Ishikawa (cell line): ENCODE measurements around the gene C1D.

Experiments used
- CEBPB ChIP-seq: IDR thresholded peaks from 2 replicates; pipeline ENCODE4 v1.6.1; 2012
- CREB1 ChIP-seq: IDR thresholded peaks from 2 replicates; pipeline ENCODE4 v1.6.1; 2012; ENCODE audit warnings: low read depth
- EGR1 ChIP-seq: IDR thresholded peaks from 2 replicates; pipeline ENCODE4 v1.6.1; 2012
- EP300 ChIP-seq: IDR thresholded peaks from 2 replicates; pipeline ENCODE4 v1.6.1; 2012; ENCODE audit warnings: borderline replicate concordance
- FOXM1 ChIP-seq: IDR thresholded peaks from 2 replicates; pipeline ENCODE4 v1.6.1; 2012; ENCODE audit warnings: low read depth, borderline replicate concordance
- NFIC ChIP-seq: IDR thresholded peaks from 2 replicates; pipeline ENCODE4 v1.6.1; 2012
- RAD21 ChIP-seq: IDR thresholded peaks from 2 replicates; pipeline ENCODE4 v1.6.1; 2012; ENCODE audit warnings: low read depth
- TAF1 ChIP-seq: IDR thresholded peaks from 2 replicates; pipeline ENCODE4 v1.6.1; 2012; ENCODE audit warnings: low read depth, mild to moderate bottlenecking
- TCF12 ChIP-seq: IDR thresholded peaks from 2 replicates; pipeline ENCODE4 v1.6.1; 2012; ENCODE audit warnings: low read depth
- TEAD4 ChIP-seq: IDR thresholded peaks from 2 replicates; pipeline ENCODE4 v1.6.1; 2012
- YY1 ChIP-seq: IDR thresholded peaks from 2 replicates; pipeline ENCODE4 v1.6.1; 2012; ENCODE audit warnings: low read depth
- ZBTB7A ChIP-seq: IDR thresholded peaks from 2 replicates; pipeline ENCODE4 v1.6.1; 2012; ENCODE audit warnings: low read depth
- TF ChIP-seq, protein P1 (sequence below): IDR thresholded peaks from 2 replicates; pipeline ENCODE4 v1.6.1; 2012
- TF ChIP-seq, protein P2 (sequence below): IDR thresholded peaks from 2 replicates; pipeline ENCODE4 v1.6.1; 2012
- TF ChIP-seq, protein P3 (sequence below): IDR thresholded peaks from 2 replicates; pipeline ENCODE4 v1.6.1; 2012; ENCODE audit warnings: low read depth, mild to moderate bottlenecking

C1D gene

DNA sequence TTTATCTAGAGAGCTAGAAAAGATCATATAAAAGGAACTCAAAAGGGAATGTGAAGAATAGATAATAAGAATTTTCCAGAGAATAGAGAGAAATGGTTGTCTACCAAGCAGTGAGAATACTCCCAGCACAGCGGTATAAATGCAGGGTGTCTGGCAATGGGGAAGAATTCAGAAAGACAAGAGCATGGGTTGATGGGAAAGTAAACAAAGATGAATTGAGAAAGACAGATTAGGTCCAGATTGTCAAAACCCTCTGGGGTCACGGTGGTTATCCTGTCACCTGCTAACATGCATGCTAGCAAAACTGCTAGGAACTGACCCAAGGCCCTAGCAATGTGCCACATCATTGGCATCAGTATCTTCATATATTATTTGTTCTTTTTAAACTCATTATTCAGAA, 30.8 kb upstream of the C1D start:
- TF ChIP-seq TCF12 (no peak), FOXM1 (no peak), NFIC (no peak)
- TF ChIP-seq, protein P1, sequence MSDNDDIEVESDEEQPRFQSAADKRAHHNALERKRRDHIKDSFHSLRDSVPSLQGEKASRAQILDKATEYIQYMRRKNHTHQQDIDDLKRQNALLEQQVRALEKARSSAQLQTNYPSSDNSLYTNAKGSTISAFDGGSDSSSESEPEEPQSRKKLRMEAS = no peak
- TF ChIP-seq, protein P2, sequence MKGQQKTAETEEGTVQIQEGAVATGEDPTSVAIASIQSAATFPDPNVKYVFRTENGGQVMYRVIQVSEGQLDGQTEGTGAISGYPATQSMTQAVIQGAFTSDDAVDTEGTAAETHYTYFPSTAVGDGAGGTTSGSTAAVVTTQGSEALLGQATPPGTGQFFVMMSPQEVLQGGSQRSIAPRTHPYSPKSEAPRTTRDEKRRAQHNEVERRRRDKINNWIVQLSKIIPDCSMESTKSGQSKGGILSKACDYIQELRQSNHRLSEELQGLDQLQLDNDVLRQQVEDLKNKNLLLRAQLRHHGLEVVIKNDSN = no peak

DNA sequence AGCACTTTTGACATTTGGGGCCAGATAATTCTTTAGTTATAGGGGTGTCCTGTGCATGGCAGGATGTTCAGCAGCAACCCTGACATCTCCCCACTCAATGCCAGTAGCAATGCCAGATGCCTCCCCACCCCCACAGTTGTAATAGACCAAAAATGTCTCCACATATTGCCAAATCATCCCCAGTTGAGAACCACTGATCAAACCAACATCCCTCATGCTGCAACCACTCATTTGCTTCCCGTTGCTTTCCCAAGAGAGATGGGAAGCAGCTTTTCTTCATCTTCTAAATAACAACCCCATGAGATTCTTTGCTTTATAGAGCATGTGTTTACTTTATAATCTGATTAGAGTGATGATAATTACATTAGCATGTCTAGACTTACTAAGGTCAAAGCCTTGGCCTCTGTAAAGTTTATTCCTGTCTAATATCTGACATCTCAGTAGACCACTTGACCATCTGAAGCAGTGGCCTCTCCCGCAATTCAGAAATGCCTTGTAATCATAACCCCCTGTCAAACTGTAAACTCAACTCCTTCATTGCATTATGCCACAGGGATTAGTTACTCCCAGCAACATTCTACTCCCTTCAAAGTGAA, 28.7 kb upstream of the C1D start:
- no peak for TF ChIP-seq RAD21
- no peak for TF ChIP-seq ZBTB7A
- no peak for TF ChIP-seq CREB1
- TF ChIP-seq CEBPB = no peak
- TF ChIP-seq, protein P1 = no peak
- no peak for TF ChIP-seq YY1
- TF ChIP-seq TCF12 = no peak
- TF ChIP-seq NFIC = no peak
- TF ChIP-seq TEAD4 = no peak
- TF ChIP-seq, protein P3, sequence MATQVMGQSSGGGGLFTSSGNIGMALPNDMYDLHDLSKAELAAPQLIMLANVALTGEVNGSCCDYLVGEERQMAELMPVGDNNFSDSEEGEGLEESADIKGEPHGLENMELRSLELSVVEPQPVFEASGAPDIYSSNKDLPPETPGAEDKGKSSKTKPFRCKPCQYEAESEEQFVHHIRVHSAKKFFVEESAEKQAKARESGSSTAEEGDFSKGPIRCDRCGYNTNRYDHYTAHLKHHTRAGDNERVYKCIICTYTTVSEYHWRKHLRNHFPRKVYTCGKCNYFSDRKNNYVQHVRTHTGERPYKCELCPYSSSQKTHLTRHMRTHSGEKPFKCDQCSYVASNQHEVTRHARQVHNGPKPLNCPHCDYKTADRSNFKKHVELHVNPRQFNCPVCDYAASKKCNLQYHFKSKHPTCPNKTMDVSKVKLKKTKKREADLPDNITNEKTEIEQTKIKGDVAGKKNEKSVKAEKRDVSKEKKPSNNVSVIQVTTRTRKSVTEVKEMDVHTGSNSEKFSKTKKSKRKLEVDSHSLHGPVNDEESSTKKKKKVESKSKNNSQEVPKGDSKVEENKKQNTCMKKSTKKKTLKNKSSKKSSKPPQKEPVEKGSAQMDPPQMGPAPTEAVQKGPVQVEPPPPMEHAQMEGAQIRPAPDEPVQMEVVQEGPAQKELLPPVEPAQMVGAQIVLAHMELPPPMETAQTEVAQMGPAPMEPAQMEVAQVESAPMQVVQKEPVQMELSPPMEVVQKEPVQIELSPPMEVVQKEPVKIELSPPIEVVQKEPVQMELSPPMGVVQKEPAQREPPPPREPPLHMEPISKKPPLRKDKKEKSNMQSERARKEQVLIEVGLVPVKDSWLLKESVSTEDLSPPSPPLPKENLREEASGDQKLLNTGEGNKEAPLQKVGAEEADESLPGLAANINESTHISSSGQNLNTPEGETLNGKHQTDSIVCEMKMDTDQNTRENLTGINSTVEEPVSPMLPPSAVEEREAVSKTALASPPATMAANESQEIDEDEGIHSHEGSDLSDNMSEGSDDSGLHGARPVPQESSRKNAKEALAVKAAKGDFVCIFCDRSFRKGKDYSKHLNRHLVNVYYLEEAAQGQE = no peak

DNA sequence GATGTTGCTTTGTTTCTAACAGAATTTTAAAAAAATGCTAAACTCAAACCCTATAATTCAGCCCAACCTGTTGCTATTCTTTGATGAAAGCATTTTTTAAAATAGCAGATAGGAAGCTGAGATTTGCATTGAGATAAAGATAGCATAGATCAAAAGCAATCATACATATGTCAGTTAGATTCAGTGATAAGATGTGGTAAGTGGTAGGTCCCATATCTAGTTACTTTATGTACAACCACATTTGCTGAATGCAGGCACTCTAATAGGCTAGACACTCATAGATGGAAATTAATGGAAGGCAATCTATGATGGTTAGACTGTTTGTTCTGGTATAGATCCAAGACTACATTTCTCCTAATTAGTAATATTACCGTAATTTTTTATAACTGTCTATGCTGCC, 27.2 kb upstream of the C1D start:
- TF ChIP-seq CEBPB = no peak
- TF ChIP-seq TAF1 = no peak
- TF ChIP-seq CREB1 = no peak

DNA sequence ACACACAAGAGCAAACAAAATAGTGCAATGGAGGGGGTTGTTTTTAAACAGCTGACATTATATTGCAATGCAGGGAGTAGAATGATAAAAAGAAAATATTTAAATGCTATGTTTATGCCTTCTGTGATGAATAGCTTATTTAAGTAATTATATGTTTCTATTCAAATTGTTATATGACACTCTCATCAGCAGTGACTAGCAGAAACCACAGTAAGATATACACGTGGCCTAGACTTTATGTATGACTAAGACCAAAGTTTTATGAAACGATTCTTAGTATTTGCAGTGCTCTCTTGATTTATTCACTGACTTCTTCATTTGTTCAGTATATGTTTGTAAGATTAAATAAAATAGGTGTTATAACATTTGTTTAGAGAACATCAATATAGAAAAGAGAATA, 26.1 kb upstream of the C1D start:
- TF ChIP-seq YY1 (no peak), FOXM1 (no peak), EP300 (no peak), ZBTB7A (no peak), TCF12 (no peak), CEBPB (no peak), TAF1 (no peak), EGR1 (no peak), NFIC (no peak), RAD21 (no peak), CREB1 (no peak), TEAD4 (no peak)
- TF ChIP-seq, protein P2 = no peak
- TF ChIP-seq, protein P1 = no peak
- TF ChIP-seq, protein P3 = no peak

DNA sequence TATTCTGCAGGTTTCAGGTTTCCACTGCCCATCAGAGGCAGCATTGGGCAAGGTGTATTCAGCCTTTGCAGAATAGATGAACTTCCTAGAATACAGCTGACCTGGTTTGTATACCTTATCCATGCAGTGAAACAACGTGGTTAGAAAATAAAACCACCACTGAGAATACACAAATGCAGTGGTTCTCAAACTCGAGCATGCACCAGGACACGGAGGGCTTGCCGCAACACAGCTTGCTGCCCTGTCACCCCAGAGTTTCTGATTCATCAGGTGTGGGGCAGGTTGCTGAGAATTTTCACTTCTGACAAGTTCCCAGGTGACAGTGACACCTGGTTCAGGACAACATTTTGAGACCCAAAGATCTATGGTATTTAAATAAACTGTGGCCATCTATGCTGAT, 23.4 kb upstream of the C1D start:
- TF ChIP-seq, protein P1 = no peak
- TF ChIP-seq EP300 (no peak), RAD21 (no peak), CREB1 (no peak), YY1 (no peak), EGR1 (no peak), TCF12 (no peak), FOXM1 (no peak), TEAD4 (no peak), TAF1 (no peak), CEBPB (no peak), NFIC (no peak), ZBTB7A (no peak)
- TF ChIP-seq, protein P2 = no peak
- TF ChIP-seq, protein P3 = no peak
